ENCODE results near the gene IVL.

The IVL gene

GRCh38 chr1:152959273-152959672, 50.9 kb downstream of the IVL start:
- no peaks in the 10 kb centered on the region for H3K27me3 ChIP-seq (ENCODE audit: control insufficient read depth, insufficient read depth, low read length)
- no peaks in the 10 kb centered on the region for H3K9me3 ChIP-seq (ENCODE audit: control insufficient read depth, insufficient read depth, low read length)
- H3K36me3 ChIP-seq (ENCODE audit: control insufficient read depth, insufficient read depth, low read length) = no peaks in the 10 kb centered on the region

GRCh38 chr1:152959801-152960451, 51.6 kb downstream of the IVL start:
- Histone ChIP-seq H3K4me1 (ENCODE audit: control insufficient read depth, insufficient read depth, low read length) (no peaks in the 10 kb centered on the region), H3K9ac (ENCODE audit: low read depth, low read length) (no peak overlapping the region), H3K36me3 (ENCODE audit: control insufficient read depth, insufficient read depth, low read length) (no peaks in the 10 kb centered on the region), H3K4me3 (ENCODE audit: low read depth, low read length) (no peak overlapping the region), H3K27me3 (ENCODE audit: control insufficient read depth, insufficient read depth, low read length) (no peaks in the 10 kb centered on the region), H3K9me3 (ENCODE audit: control insufficient read depth, insufficient read depth, low read length) (no peaks in the 10 kb centered on the region)

More at GRCh38 chr1:152959273-152959672, 50.9 kb downstream of the IVL start:
- Histone ChIP-seq H3K9ac (ENCODE audit: low read depth, low read length) (no peak overlapping the region), H3K4me3 (ENCODE audit: low read depth, low read length) (no peak overlapping the region), H3K4me1 (ENCODE audit: control insufficient read depth, insufficient read depth, low read length) (no peaks in the 10 kb centered on the region)

GRCh38 chr1:152960452-152961044, 52.2 kb downstream of the IVL start:
- no peak overlapping the region for H3K9ac ChIP-seq (ENCODE audit: low read depth, low read length)

More at GRCh38 chr1:152960452-152961044, 52.2 kb downstream of the IVL start:
- Histone ChIP-seq H3K36me3 (ENCODE audit: control insufficient read depth, insufficient read depth, low read length) (no peaks in the 10 kb centered on the region), H3K27me3 (ENCODE audit: control insufficient read depth, insufficient read depth, low read length) (no peaks in the 10 kb centered on the region), H3K4me3 (ENCODE audit: low read depth, low read length) (no peak overlapping the region), H3K9me3 (ENCODE audit: control insufficient read depth, insufficient read depth, low read length) (no peaks in the 10 kb centered on the region), H3K4me1 (ENCODE audit: control insufficient read depth, insufficient read depth, low read length) (no peaks in the 10 kb centered on the region)
